GM12864 (cell line): ENCODE data around the gene ADAT2.

Experiments used
- DNase-seq: peaks from one replicate; pipeline ENCODE4 v3.0.0-alpha.2; 2011; ENCODE audit warnings: low read depth
- H3K4me3 ChIP-seq: 2 replicates; pipeline ENCODE4 v1.5.1; 2011; ENCODE audit warnings: mild to moderate bottlenecking, low read depth, low read length, control low read depth
- TF ChIP-seq, protein P1 (sequence below): IDR thresholded peaks from 2 replicates; pipeline ENCODE4 v1.5.1; 2011; ENCODE audit warnings: low read depth, mild to moderate bottlenecking, moderate library complexity, low read length, control low read depth, inconsistent platforms; ENCODE audit errors: missing control alignments

ADAT2 gene

DNA sequence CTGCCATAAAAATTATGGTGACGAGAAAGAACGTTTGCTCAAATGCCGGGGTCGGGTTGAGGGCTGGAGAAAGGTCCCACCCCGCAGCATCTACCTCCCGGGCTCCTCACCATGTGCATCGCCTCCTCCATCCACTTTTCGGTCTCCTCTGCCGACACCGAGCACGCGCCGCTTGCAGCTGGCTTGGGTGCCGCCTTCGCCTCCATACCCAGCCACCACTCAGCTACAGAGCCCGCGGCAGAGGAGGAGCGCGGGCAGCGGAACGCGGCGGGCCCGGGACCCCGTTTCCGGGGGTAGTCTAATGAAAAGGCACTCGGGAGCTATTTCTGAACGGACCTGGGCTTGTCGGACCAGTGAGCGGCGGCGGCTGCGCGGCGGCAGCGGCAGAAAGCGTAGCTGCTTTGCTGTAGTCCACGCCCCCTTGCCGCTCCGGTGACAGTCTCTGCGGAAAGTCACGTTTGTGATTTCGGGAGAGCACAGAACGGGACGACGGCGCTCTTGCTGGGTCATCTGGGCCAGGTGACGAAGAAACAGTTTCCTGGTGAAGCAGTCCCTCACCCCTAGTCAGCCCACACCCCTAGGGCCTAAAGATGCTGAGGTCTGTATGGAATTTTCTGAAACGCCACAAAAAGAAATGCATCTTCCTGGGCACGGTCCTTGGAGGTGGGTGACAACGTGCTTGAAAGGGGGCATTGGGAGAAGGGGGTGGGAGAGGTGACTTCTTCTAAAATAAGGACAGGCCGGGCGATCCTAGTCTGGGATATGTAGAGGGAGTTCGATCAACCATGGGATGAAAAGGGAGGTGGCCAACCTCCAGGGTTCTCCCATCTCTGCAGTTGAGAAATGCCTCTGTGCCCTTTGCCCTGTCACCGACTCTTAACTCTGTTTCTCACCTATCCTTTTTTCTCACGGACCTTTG is at the start of gene ADAT2, which contains the start of gene PEX3:
TSS of gene ADAT2 (minus strand) at position 243 of the 919 bp plus-strand sequence. CDS start at position 206, 37 bp downstream.
TSS of gene PEX3 (plus strand) at position 353 of the 919 bp plus-strand sequence. CDS start at position 591, 238 bp downstream.
- TF ChIP-seq, protein P1, sequence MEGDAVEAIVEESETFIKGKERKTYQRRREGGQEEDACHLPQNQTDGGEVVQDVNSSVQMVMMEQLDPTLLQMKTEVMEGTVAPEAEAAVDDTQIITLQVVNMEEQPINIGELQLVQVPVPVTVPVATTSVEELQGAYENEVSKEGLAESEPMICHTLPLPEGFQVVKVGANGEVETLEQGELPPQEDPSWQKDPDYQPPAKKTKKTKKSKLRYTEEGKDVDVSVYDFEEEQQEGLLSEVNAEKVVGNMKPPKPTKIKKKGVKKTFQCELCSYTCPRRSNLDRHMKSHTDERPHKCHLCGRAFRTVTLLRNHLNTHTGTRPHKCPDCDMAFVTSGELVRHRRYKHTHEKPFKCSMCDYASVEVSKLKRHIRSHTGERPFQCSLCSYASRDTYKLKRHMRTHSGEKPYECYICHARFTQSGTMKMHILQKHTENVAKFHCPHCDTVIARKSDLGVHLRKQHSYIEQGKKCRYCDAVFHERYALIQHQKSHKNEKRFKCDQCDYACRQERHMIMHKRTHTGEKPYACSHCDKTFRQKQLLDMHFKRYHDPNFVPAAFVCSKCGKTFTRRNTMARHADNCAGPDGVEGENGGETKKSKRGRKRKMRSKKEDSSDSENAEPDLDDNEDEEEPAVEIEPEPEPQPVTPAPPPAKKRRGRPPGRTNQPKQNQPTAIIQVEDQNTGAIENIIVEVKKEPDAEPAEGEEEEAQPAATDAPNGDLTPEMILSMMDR, result no peak
- DNase-seq, result peak; percentile 88
- H3K4me3 ChIP-seq, result peak within 1 kb of the TSS; percentile 74

DNA sequence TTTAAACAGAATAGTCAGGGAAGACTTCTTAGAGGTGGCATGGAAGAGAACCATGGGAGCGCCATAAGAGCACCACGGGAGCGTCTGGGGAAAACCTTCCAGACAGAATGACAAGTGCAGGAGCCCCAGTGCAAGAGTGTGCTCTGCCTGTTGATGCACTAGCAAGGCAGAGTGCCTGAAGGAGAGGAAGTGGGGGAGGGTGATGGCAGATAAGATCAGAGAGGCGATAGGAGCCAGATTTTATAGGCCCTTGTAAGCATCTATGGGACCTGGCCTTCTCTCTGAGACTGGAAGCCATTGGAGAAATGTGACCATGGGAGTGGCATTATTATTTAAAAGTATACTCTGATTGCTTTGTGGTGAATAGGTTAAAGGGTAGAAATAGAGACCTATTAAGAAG is 47.9 kb upstream of the ADAT2 start:
- H3K4me3 ChIP-seq, result no peak overlapping the region
- no peak for DNase-seq
- TF ChIP-seq, protein P1, result no peak

DNA sequence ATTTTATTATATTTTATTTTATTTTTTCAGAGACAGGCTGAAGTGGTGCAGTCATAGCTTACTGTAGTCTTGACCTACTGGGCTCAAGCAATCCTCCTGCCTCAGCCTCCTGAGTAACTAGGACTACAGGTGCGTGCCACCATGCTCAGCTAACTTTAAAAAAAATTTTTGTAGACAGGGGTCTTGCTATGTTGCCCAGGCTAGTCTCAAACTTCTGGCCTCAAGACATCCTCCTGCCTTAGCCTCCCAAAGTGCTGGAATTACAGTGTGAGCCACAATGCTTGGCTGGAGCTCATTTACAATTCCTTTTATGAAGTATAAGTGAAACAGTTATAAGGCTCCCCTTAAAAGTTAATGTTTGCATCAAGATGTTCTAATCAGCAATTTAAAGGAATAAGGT is 46.5 kb upstream of the ADAT2 start:
- TF ChIP-seq, protein P1, result no peak
- no peak overlapping the region for H3K4me3 ChIP-seq
- no peak for DNase-seq

DNA sequence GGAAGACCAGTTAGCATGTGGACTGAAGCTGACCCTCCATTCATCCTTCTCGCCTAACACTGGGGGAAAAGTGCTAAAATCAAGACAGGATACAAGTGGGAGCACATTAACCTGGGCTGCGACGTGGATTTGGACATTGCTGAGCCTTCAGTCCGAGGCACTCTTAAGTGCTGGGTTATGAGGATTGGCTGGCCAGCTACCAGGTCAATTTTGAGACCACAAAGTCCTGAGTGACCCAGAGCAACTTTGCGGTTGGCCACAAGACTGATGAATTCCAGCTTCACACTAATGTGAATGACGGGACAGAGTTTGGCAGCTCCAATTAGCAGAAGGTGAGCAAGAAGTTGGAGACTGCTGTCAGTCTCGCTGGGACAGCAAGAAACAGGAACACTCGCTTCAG is 40.3 kb upstream of the ADAT2 start:
- TF ChIP-seq, protein P1, result no peak
- no peak overlapping the region for H3K4me3 ChIP-seq
- DNase-seq, result no peak

DNA sequence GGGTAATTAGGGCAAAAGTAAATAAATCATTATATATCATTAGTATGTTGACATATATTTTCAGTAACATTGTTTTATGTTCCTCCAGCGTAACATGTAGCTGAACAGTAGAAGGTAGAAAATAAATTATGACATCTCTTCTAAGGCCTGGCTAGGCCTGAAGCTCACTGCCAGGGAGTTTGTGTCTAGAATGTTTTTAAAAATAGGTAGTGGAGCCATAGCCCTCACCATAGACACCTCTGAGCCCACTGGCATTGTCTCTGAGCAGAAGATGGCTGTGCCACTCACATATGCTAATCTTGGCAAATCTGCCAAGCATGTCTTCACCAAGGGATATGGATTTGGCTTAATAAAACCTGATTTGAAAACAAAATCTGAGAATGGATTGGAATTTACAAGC is 39.7 kb upstream of the ADAT2 start:
- DNase-seq, result no peak
- TF ChIP-seq, protein P1, result no peak

DNA sequence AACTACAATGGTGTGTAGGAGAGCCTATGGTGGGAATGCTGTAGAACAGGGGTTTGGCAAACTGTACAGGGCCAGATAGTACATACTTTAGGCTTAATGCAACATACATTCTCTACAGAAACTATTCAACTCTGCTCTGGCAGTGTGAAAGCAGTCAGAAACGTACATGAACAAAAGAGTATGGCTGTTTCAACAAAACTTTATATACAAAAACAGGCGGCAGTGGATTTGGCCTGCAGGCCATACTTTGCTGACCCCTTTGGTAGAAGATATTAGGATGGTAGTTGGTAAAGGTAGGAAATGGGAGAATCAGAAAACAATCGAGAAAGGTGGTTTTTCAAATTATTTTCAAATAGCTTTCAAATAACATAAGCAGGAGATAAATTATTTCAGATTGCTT is 36.3 kb upstream of the ADAT2 start:
- DNase-seq, result no peak
- no peak overlapping the region for H3K4me3 ChIP-seq
- TF ChIP-seq, protein P1, result no peak

More for the DNA sequence above, 39.7 kb upstream of the ADAT2 start:
- H3K4me3 ChIP-seq, result no peak overlapping the region
